DMS153 treated with DMSO at 0.1 percent for 48 hours (cell line): ENCODE data around the gene MPP2.
A peak's percentile ranks its signal among the peaks of the same experiment; 100 is the strongest.
"Not testable (repeated sequence)": the region's sequence is repeated elsewhere in the genome, so short reads cannot be mapped to it uniquely, and the experiment has no call there.

Source experiments
- DNase-seq: peaks from one replicate; lab custom pipeline; 2025; ENCODE audit not compliant: unreplicated experiment; lab: John Stamatoyannopoulos, UW

Gene MPP2

DNA sequence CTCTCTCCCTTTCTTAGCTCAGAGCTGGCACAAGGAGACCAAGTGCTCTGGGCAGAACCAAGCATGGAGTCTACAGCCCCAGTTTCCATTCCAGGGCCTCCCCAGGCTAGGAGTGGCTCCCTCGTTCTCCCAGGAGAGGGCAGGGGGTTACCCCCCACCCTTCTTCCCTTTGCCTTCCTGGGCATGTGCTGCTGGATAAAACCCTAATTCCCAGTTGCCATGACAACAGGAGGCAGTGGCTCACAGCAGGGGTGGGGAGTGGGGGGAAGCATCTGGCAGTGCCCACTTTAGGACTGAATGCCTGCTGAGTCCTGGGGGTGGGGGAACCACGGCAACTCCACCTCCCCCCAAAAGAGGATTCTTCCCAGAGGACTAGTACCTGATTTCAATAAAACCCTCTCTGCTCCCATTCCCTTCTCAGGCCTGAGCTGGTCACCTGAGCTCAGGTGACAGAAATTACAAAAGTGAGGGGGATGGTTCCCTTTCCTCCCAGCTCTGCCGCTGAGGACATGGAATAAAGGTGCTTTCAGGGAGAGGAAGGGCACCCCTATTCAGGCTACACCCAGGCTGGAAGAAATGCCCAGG is 1.8 kb downstream of the MPP2 start:
- DNase-seq, result no peak

DNA sequence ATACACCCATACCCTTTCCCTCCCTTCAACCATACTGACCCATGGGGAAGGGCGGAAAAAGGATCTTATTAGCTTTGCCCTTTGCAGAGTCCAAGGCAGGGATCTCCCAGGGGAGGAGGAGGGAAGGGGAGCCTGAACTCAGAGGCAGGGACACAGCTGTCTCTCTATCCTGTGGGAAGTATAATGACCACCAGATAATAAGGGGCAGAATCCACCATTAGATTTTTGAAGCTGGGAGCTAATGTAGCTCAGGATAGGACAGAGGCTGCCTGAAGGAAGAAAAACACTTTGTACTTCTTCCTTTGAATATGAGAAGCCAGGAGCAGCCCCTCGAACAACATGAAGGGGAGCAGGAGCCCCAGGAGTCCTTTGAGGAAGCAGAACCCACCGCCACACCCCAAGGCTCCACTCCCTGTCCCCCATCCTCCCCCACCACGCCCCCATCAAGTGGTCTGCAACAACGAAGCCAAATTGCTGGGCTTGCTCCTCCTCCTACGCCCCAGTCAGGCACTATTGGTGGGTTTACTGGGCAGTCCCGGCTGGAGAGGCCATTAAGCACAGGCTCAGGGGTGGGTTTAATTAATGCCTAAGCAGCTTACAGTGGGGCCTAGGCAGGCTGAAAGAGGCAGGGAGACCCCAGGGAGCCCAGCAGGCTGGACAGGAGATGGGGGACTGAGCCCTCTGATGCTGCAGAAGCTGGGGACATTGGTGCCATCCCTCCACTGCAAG is 5.3 kb downstream of the MPP2 start:
- no peak for DNase-seq

DNA sequence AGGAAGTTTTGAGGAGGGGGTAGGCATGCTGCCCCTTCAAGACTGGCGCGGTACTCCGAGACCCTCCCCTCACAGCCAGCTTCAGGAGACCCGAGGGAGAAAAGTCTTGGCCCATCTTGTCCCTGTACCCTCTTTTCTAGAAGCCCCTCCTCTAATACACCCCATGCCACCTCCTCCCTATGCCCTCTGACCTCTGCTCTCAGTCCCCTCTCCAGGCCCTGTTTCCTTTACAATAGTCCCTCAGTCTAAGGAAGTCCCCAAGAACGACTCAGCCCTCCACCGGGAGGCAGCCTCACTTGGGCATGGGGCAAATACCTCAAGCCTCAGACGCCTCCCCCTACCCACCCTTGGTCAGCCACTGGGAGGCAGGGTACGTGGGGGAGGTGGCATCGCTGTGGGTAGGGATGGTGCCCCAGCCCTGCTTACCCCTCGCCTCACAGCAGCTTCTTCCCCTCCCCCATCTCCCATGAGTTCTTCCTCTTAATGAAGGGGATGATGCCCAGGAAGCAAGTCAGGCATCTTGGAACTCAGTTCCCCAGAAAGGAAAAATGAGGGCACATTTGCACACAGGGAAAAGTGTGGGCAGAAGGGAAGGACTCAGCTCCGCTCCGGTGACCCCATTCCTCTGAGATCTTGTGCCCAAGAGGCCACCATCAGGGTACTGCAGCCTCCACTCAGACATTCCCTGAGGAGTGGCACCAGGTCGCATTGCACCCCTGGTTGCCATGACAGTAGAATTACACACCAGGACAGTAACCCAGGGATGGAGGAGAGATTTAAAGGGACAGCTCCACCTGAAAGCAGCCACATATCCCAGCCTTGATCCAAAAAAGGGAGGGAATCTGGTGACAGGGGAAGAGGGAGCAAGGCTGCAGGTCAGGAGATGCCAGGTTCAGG is 6.2 kb downstream of the MPP2 start:
- no peak for DNase-seq

DNA sequence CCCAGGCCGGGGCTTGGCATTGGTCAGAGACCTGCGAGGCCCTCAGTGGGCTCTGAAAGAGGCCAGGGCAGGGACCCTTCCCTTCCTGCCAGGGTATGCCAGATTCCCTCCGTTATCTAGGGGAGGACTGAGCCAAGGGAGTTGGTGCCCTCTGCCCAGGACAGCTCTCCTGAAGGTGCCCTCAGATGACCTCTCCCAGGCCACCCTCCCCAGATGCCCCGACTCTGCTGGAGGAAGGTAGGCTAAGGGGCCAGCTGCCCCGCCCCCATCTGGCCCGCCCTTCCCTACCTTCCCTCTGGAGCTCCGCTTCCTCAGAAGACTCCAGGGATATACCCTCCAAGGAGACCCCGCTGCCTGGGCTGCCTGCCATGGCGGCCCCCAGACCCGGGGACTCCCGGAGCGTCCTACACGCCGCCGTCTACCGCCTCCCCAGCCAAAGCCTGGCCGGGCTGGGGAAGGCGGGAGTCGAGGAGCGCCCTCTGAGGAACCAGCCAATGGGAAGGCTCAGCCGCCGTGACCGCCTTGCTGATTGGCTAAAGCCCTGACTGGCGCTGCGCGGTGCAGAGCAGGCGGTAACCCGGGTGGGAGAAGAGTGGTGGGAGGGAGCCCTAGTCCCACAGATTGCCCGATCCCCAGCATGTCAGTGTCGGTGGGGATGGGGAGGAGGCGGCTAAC is 7.0 kb downstream of the MPP2 start:
- DNase-seq, result peak; percentile 76

DNA sequence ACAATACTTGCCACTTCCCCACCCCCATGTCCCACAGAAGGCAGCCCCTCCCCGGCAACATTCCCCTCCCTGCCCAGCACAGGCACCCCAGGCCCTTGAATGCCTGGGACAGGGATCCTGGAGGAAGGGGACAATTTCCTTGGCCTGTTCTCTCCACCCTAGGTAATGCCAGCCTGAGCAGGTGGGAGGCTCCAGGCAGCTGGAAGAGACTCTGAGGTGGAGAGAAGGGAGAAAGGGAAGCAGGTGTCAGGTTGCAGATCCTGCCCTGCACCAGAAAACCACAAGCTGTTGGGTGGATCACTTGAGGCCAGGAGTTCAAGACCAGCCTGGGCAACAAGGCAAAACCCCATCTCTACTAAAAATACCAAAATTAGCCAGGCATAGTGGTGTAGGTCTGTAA is 8.9 kb downstream of the MPP2 start:
- no peak for DNase-seq

DNA sequence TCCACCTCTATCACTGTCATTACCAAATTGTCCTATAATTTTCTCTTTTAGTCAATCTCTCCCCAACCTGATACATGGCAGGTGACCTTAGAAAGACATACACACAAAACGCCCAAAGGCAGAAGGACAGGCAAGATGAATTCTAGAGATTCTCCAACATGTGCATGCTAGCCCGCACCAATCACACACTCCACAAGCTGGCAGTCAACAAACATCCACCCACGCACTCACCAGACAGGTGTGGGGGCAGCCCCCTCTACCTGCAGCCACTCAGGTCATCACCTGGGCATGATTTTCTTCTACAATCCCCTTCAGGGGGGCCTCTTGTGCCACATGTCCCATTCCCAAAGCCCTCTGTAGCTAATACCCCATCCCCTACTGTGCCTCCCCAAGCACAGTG is 9.5 kb downstream of the MPP2 start:
- no peak for DNase-seq

DNA sequence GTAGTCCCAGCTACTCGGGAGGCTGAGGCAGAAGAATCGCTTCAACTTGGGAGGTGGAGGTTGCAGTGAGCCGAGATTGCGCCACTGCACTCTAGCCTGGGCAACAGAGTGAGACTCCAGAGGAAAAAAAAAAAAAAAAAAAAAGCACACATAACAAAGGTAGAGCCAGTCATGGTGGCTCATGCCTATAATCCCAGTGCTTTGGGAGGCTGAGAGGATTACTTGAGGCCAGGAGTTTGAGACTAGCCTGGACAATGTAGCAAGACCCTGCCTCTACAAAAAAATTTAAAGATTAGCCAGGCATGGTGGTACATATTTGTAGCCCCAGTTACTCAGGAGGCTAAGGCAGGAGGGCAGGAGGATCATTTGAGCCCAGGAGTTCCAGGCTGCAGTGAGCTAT is 12.8 kb downstream of the MPP2 start:
- DNase-seq, result not testable (repeated sequence)

DNA sequence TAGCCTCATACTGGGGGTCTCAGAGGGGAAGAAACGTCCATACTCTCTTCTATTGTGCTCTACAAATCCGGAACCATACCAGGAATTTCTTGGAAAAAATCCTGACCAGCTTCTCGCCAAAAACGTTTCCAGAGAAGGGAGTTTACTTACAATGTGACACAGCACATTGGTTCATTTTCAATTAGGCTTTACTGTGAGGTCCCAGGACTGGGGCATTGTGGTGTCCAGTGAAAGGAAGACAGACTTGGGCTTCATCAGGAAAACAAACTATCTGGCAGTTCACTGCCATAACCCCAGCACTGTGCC is 14.7 kb downstream of the MPP2 start:
- DNase-seq, result no peak

DNA sequence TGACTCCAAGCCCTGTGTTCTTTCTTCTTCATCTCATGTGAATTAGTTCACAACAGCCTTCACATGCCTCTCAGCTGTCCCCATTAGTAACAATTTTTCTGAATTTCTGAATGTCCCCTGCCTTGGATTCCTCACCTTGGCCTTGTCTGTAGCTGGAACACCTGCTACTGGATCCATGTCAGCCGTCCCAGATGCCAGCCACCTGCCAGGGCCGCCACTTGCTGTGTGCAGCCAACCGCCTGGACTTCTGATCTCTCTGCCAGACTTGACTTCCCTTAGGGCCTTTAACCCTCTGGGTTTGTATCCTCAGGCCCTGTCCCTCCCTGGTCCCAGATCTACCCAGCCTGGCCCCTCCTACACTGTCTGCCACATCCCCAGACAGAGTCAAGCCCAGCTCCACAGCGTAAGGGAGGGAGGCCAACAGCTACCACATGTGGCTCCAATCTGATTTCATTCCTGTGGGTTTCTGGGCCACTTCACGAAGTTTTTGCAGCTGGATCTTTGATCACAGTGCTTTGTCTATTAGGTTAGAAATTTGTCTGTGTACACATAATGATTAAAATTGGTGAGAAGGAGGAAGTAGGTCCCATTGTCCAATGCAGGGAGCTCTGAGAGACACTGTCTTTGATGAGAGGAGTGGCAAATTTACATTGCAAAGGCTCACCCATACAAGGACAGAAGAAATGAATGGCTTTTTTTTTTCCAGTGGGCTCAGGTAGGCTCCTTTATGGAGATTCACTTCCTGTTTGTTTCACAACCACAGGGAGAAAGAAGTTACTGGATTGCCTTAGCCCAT is 15.3 kb downstream of the MPP2 start:
- DNase-seq, result no peak

DNA sequence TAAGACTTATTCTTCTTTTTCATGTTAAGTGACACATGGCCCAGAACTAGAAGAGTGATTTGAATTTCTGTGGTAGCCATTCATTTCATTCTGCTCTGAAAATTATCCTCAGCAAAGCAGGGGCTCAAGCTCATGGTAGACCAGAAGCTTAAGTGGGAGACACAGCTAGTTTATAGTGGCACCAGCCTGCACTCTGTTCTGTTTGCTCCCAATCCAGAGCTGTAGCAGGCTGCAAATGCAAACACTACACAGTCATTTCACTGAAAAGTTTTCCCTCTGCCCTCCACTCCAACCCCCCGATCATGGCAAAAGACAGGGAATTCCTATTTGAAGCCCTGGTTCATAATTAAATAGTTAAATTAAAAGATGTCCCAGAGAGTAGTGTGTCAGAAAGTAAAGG is 17.1 kb downstream of the MPP2 start:
- DNase-seq, result no peak

DNA sequence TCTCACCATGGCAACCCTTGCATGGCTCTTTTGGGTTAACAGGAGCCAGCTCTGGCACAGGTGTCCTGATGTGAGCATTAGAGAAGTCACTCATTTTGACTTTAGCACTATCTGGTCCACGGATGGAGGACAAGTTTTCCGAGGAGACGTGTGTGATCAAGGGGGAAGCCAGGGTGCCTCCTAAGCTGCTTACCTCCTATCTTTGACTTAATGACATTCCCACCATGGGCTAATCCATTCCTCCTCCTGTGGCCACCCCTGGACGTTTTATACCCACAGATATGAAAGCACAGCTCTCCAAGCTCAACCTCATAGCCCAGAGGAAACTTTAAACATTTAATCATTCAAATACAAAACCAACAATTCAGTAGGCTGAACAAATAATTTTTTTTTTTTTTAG is 18.8 kb downstream of the MPP2 start:
- no peak for DNase-seq

DNA sequence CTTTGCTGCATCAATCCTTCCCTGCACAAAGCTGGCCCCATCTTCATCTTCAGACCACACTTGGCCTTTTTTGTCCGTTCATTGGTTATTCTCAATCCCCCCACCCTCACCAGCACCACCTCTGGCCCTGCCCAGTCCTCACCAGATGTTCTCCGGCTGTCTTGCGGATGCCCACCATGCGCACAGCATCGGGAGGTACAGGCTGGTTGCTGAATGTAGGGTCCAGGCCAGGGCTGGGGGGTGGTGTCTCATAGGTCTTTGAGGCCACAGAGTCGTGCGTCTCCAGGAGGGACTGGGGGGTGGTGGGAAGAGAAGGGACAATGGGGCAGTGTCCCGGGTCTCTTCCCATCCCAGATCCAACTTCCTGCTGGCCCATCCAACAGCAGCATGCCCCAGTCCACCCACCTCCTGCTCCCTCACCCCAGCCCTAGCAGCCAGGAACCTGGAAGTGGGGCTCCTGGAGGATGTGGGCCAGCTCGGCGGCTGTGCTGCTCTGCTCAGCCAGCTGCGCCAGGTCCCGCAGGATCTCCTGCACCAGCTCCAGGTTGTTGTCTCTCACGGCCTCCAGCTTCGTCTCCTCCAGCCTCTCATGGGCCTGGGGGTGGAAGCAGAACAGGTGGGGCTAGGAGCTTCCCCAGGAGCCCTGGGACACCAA is 24.4 kb downstream of the MPP2 start:
- DNase-seq, result no peak

DNA sequence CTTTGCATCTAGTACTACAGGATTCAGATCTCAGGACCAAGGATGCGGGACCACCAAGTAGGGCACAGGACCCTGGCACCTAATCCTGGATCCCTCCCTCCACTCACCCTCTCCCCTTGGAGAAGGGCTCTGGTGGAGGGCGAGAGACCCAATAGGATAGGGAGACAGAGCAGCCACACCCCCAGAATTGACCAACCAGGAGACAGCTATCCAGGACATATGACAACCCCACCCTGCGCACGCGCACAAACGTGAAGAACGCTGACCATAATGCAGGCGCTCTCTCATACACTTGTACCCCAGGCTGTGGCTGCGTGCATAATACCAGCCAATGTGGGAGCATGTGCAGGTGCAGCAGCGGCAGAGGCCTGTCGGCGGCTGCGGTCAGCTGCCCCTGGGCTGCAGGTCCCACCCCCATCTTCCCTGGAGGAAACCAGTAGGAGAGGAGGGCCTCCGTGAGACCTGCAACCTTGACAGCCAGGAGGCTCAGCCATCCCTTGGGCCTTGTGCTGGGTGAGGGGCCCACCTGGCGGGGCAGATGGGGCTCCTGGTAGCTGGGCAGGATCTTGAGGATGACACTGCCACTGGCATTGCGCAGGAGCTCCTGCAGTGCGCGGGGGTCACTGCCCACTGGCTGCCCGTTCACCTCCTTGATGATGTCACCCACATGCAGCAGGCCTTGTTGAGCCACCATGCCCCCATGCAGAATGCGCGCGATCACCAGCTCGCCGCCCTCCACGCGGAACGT is 25.4 kb downstream of the MPP2 start:
- DNase-seq, result no peak

DNA sequence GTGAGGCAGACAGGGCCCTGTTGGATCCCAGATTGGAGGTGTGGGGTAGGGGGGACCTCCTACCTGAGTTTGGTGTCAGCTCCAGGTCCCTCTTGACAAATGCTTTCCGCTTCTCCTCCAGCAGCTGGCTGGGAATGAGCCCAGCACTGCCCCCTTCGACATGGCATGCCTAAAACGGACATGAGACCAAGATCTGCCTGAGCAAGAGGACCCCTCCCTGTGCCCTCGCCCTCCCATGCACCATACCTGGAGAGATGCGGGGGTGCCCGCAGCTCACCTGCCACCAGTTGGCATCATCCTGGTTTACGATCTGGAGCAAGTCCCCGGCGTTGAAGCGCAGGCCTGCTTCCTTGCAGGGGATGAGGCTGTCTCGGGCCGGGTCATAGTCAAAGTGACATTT is 26.2 kb downstream of the MPP2 start:
- no peak for DNase-seq

DNA sequence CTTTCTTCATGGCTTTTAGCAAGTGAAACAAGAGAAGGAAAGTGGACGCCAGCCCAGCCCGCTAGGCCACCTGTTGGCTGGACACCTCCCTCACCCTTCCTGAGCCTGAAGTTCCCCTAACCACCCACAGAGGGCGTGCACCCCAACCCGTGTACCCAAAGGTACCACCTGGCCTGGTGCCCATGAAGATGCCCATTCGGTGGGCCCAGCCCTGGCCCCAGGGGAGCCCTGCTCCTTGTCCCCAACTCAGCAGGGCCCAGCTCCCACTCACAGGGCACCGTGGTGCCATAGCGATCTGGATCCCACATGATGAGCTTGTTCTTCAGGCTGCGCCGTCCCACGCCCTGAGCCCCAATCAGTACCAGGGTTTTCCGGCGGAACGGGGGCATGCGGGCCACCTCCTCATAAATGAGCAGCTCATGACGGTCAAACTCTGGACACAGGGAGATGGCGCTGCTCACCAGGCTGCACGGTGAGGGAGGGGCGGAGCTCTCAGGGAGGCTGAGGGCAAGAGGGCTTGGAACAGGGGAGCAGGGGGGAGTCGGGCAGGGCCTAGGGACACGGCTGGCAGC is 26.8 kb downstream of the MPP2 start:
- no peak for DNase-seq

DNA sequence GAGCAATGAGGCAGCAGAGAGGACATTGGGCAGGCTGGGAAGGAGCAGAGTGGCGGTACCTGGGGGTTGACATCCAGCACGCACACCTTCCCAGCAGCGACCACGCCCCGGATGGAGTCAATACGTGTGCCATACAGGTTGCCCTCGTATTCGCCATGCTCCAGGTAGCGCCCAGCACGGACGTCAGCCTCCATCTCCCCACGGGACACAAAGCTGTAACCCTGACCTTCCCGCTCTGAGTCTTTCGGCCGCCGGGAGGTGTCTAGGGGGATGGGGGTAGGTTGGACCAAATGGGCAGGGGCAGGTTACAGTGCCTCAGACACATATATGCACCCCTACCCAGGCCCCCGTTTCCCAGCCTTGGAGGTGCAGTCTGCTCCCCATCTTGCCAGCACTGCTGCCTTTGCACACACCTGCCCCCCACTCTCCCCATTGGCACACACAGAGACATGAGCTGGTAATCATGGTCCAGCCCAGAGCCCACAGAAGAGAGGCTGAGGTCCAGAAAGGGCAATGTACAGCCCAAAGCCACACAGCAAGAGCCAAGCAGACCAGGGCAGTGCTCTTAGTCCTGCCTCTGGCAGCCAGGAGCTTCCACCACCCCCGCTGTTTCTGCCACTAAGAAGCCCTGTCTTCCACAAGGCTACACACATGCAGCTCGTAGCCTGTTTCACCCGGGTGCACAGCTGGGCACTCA is 27.5 kb downstream of the MPP2 start:
- DNase-seq, result no peak

DNA sequence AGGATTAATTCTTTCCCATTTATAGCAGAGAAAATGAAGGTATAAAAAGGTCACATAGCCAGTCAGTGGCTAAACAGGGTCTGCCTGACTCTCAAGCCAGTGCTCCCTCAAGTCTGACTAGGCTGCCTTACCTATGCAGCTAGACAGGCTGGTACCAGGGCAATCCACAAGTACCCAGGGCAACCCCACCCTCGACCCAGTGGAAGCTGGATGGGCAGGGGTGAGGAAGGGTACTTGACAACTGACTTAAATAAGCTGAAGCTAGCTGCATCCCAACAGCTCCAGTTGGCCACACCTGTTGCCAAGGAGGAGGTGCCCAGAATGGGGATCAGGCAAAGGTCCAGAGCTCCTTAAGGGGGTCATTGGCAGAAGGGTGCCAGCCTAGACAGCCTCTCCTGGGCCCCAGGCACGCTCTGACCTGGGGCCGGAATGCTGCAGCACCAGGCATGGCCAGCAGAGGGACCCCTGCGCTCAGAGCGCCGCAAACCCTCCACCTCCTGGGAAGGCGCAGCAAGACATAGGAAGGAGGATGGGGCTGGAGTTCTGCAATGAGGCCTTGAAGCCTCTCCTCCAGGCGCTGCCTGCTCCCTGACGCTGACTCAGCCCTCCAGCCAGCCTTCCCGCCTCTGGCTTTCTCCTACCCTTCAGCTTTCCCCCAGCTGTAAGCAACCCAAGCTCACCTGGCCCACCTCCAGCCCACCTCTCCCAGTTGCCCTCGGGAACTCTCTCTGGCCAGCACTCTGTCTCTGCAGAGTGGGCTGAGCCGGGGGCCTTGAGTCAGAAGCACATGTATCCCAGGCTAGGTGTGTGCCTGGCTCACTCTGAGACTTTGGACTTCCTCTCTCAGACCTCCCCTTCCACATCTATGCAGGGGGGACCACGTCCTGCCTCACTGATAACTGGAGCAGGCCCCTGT is 28.8 kb downstream of the MPP2 start:
- peak; percentile 41 for DNase-seq
